ENCODE measurements around the gene CCNK. TPM values are rescaled to one million over a fixed set of nuclear protein-coding genes. Genes with fewer than 3 reads are reported as not detected.

Gene CCNK
- total and polyA plus RNA-seq, 2 of the 13 experiments (the other 11 are each of a cell fraction or from before 2014, with no cell fraction given) = 4.9 to 9.7 TPM

DNA sequence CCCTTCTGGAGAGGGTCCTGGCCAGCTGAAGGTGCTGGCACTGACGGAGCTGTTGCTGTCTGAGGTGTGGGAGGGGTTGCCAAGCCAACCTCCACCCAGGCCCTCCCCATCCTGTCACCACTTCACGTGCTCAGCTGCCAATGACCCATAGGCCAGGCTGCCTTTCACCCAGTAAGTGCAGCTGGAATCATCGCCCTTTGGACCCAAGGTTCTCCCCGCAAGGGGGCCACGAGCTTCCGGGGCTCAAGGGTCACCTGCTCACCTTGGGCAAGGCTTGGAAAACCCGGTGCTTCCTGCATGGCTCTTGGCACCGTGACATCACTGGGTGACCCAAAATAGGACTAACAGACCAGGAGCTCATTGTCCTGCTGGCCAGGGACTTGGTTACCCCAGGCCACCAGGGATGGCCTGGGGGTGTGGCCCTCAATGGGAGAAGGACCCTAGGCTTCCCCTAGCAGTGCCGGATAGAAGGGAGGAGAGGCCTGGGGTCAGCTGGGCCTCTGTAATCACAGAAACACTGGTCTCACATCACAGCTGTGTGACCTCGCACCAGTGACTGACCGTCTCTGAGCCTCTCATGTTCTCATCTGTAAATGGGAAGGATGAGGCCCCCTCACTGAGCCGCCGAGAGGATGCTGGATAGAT lies 71.5 kb downstream of the CCNK start (continued):
- no peak for TF ChIP-seq ZNF773 (CRISPR knock-in tag; IDR thresholded peaks at IDR 0.05; ENCODE audit: borderline replicate concordance)
- TF ChIP-seq SMARCC2 (IDR thresholded peaks at IDR 0.05) = no peak
- TF ChIP-seq ZNF24 (IDR thresholded peaks at IDR 0.05) = no peak; the same call in 1 of the 2 replicates
- TF ChIP-seq HNRNPK (IDR thresholded peaks at IDR 0.05; ENCODE audit: low read depth, low read length, poor library complexity, severe bottlenecking) = no peak
- peak; percentile 99 for TF ChIP-seq HDAC1 (CRISPR knock-in tag; IDR thresholded peaks at IDR 0.05)
- TF ChIP-seq ZNF460 (CRISPR knock-in tag; IDR thresholded peaks at IDR 0.05; ENCODE audit: borderline replicate concordance) = no peak; the same call in 1 of the 2 replicates
- TF ChIP-seq, protein P1, sequence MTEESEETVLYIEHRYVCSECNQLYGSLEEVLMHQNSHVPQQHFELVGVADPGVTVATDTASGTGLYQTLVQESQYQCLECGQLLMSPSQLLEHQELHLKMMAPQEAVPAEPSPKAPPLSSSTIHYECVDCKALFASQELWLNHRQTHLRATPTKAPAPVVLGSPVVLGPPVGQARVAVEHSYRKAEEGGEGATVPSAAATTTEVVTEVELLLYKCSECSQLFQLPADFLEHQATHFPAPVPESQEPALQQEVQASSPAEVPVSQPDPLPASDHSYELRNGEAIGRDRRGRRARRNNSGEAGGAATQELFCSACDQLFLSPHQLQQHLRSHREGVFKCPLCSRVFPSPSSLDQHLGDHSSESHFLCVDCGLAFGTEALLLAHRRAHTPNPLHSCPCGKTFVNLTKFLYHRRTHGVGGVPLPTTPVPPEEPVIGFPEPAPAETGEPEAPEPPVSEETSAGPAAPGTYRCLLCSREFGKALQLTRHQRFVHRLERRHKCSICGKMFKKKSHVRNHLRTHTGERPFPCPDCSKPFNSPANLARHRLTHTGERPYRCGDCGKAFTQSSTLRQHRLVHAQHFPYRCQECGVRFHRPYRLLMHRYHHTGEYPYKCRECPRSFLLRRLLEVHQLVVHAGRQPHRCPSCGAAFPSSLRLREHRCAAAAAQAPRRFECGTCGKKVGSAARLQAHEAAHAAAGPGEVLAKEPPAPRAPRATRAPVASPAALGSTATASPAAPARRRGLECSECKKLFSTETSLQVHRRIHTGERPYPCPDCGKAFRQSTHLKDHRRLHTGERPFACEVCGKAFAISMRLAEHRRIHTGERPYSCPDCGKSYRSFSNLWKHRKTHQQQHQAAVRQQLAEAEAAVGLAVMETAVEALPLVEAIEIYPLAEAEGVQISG (CRISPR knock-in tag; IDR thresholded peaks at IDR 0.05) = peak; percentile 89
- TF ChIP-seq ZNF549 (CRISPR knock-in tag; IDR thresholded peaks at IDR 0.05) = no peak
- TF ChIP-seq ZNF775 (CRISPR knock-in tag; IDR thresholded peaks at IDR 0.05; ENCODE audit: borderline replicate concordance) = 0 out of 2 replicates have a peak, but pooled peaks have one; percentile 75
- peak; percentile 91 for TF ChIP-seq MED8 (CRISPR knock-in tag; IDR thresholded peaks at IDR 0.05; ENCODE audit: insufficient replicate concordance)
- TF ChIP-seq ZNF430 (CRISPR knock-in tag; IDR thresholded peaks at IDR 0.05) = peak; percentile 95
- no peak for TF ChIP-seq NPAS2 (CRISPR knock-in tag; IDR thresholded peaks at IDR 0.05; ENCODE audit: borderline replicate concordance)
- no peak for TF ChIP-seq FOXM1 (CRISPR knock-in tag; IDR thresholded peaks at IDR 0.05)
- TF ChIP-seq ZNF276 (CRISPR knock-in tag; IDR thresholded peaks at IDR 0.05; ENCODE audit: low read depth) = peak; percentile 88; the same call in 1 of the 2 replicates
- TF ChIP-seq NFIC (IDR thresholded peaks at IDR 0.05; ENCODE audit: low read length) = peak; percentile 52; the same call in 1 of the 2 replicates
- 0 out of 2 replicates have a peak, but pooled peaks have one; percentile 74 for TF ChIP-seq CAMTA2 (CRISPR knock-in tag; IDR thresholded peaks at IDR 0.05; ENCODE audit: borderline replicate concordance)
- TF ChIP-seq PRMT3 (CRISPR knock-in tag; IDR thresholded peaks at IDR 0.05; ENCODE audit: borderline replicate concordance, low read depth) = no peak
- TF ChIP-seq HNRNPLL (IDR thresholded peaks at IDR 0.05; ENCODE audit: low read depth, low read length, poor library complexity, severe bottlenecking) = no peak
- no peak; the same call in 1 of the 2 replicates for TF ChIP-seq ZNF296 (CRISPR knock-in tag; conservative IDR thresholded peaks at IDR 0.05)
- TF ChIP-seq SOX6 (IDR thresholded peaks at IDR 0.05) = no peak
- TF ChIP-seq SOX6 (CRISPR knock-in tag; IDR thresholded peaks at IDR 0.05) = peak; percentile 95
- peak; percentile 97 for TF ChIP-seq RCOR2 (CRISPR knock-in tag; IDR thresholded peaks at IDR 0.05)
- no peak for TF ChIP-seq PTBP1 (IDR thresholded peaks at IDR 0.05; ENCODE audit: low read depth, low read length, poor library complexity, severe bottlenecking)
- peak; percentile 95 for TF ChIP-seq HOXA3 (CRISPR knock-in tag; IDR thresholded peaks at IDR 0.05)
- no peak for TF ChIP-seq ZNF260 (CRISPR knock-in tag; IDR thresholded peaks at IDR 0.05; ENCODE audit: borderline replicate concordance, low read depth)
- no peak for TF ChIP-seq HNRNPH1 (optimal IDR thresholded peaks at IDR 0.05; ENCODE audit: low read depth, low read length)
- TF ChIP-seq ZNF441 (CRISPR knock-in tag; IDR thresholded peaks at IDR 0.05; ENCODE audit: borderline replicate concordance) = peak; percentile 87; the same call in 1 of the 2 replicates

Data from HepG2 (cell line).